Measurements from ENCODE around the gene TBC1D22A.

Gene TBC1D22A

GRCh38 chr22:47041271-47042115 lies 279.0 kb downstream of the TBC1D22A start:
- Histone ChIP-seq H3K4me1 (ENCODE audit: low read length) (0 out of 2 replicates have a peak, but pooled peaks cover 3% of the 10 kb centered on the region), H3K79me2 (ENCODE audit: low read length) (0 out of 2 replicates have a peak, but pooled peaks cover 5% of the 10 kb centered on the region), H3K27ac (ENCODE audit: low read length) (no peak overlapping the region), H4K20me1 (ENCODE audit: insufficient read depth, low read length) (peaks cover 87% of the 10 kb centered on the region), H3K9ac (ENCODE audit: low read length) (no peak overlapping the region), H3K4me3 (ENCODE audit: low read length) (no peak overlapping the region), H3K9me3 (ENCODE audit: insufficient read depth, low read length) (no peaks in the 10 kb centered on the region), H3K27me3 (ENCODE audit: low read depth, low read length) (no peaks in the 10 kb centered on the region), H3K4me2 (ENCODE audit: low read length) (no peak overlapping the region), H2AFZ (ENCODE audit: low read depth, low read length) (no peak overlapping the region), H3K36me3 (replicated peaks; ENCODE audit: low read depth, low read length) (peaks cover 13% of the 10 kb centered on the region)
- TF ChIP-seq EZH2phosphoT487 (IDR thresholded peaks at IDR 0.05; ENCODE audit: low read depth) (no peak), CTCF (IDR thresholded peaks at IDR 0.05; ENCODE audit: low read depth, low read length) (no peak)

GRCh38 chr22:47042116-47042825 lies 279.8 kb downstream of the TBC1D22A start:
- Histone ChIP-seq H3K4me2 (ENCODE audit: low read length) (no peak overlapping the region), H3K27ac (ENCODE audit: low read length) (no peak overlapping the region), H3K4me1 (ENCODE audit: low read length) (0 out of 2 replicates have a peak, but pooled peaks cover 3% of the 10 kb centered on the region), H2AFZ (ENCODE audit: low read depth, low read length) (no peak overlapping the region), H3K9me3 (ENCODE audit: insufficient read depth, low read length) (no peaks in the 10 kb centered on the region), H3K27me3 (ENCODE audit: low read depth, low read length) (no peaks in the 10 kb centered on the region), H3K9ac (ENCODE audit: low read length) (no peak overlapping the region), H3K4me3 (ENCODE audit: low read length) (no peak overlapping the region), H3K79me2 (ENCODE audit: low read length) (0 out of 2 replicates have a peak, but pooled peaks cover 5% of the 10 kb centered on the region), H4K20me1 (ENCODE audit: insufficient read depth, low read length) (peaks cover 89% of the 10 kb centered on the region), H3K36me3 (replicated peaks; ENCODE audit: low read depth, low read length) (peaks cover 13% of the 10 kb centered on the region)
- TF ChIP-seq EZH2phosphoT487 (IDR thresholded peaks at IDR 0.05; ENCODE audit: low read depth) (no peak), CTCF (IDR thresholded peaks at IDR 0.05; ENCODE audit: low read depth, low read length) (no peak)

- H3K79me2 ChIP-seq (ENCODE audit: low read length), result 0 out of 2 replicates have a peak, but pooled peaks cover 8% of the 10 kb centered on the region
- no peak overlapping the region for H2AFZ ChIP-seq (ENCODE audit: low read depth, low read length)
- TF ChIP-seq EZH2phosphoT487 (IDR thresholded peaks at IDR 0.05; ENCODE audit: low read depth) (no peak), CTCF (IDR thresholded peaks at IDR 0.05; ENCODE audit: low read depth, low read length) (no peak)
- no peaks in the 10 kb centered on the region for H3K9me3 ChIP-seq (ENCODE audit: insufficient read depth, low read length)
- no peak overlapping the region for H3K27ac ChIP-seq (ENCODE audit: low read length)
- peaks cover 8% of the 10 kb centered on the region for H3K4me1 ChIP-seq (ENCODE audit: low read length)
- H3K9ac ChIP-seq (ENCODE audit: low read length), result no peak overlapping the region
- peaks cover 9% of the 10 kb centered on the region for H3K36me3 ChIP-seq (replicated peaks; ENCODE audit: low read depth, low read length)
- peaks cover 91% of the 10 kb centered on the region for H4K20me1 ChIP-seq (ENCODE audit: insufficient read depth, low read length)
- no peaks in the 10 kb centered on the region for H3K27me3 ChIP-seq (ENCODE audit: low read depth, low read length)
- no peak overlapping the region for H3K4me3 ChIP-seq (ENCODE audit: low read length)
- no peak overlapping the region for H3K4me2 ChIP-seq (ENCODE audit: low read length)
Measured at GRCh38 chr22:47042861-47043496, 280.5 kb downstream of the TBC1D22A start.

Measured in OCI-LY3 (cell line).